Panc1 (cell line): ENCODE results near the gene ANKRD40. TPM values are rescaled to one million over a fixed set of nuclear protein-coding genes. Genes with fewer than 3 reads are reported as not detected.

ENCODE experiments used
- ATAC-seq: fragments of 200-7000 bp; cut with Tn5 transposase; 2 replicates; pipeline ENCODE4 v1.9.1; 2020; ENCODE audit warnings: mild to moderate bottlenecking, moderate library complexity
- BruUV-seq: library from RNA; stranded (reverse); fragments of 400-500 nt; replicated peaks from 2 replicates; lab custom pipeline; 2021; lab: Mats Ljungman, UMichigan
- CTCF ChIA-PET: fragments of 300-600 bp; sonication (Branson Sonifier 250); formaldehyde crosslinking; loops from one replicate; lab custom pipeline; 2022; ENCODE audit warnings: antibody characterized with exemption; lab: Charles Lee
- POLR2A ChIA-PET: fragments of 300-600 bp; sonication (Branson Sonifier 250); formaldehyde crosslinking; loops from one replicate; lab custom pipeline; 2022; ENCODE audit warnings: antibody characterized with exemption; lab: Charles Lee
- DNase-seq: peaks from one replicate; pipeline ENCODE4 v3.0.0-alpha.2; 2010; ENCODE audit warnings: low read depth, low spot score
- H3K27ac ChIP-seq: 2 replicates; pipeline ENCODE4 v1.5.1; 2011; ENCODE audit warnings: mild to moderate bottlenecking, low read length, inconsistent platforms
- H3K27me3 ChIP-seq: fragments of 200-500 bp; sonication (Bioruptor generic); 2 replicates; pipeline ENCODE4 v1.6.0; 2014; ENCODE audit warnings: low read length, inconsistent platforms; ENCODE audit not compliant: control insufficient read depth, insufficient read depth
- H3K36me3 ChIP-seq: fragments of 200-500 bp; sonication (Bioruptor generic); 2 replicates; pipeline ENCODE4 v1.5.1; 2014; ENCODE audit warnings: inconsistent platforms, mild to moderate bottlenecking, low read length, moderate library complexity; ENCODE audit not compliant: control insufficient read depth, insufficient read depth
- H3K4me1 ChIP-seq: 2 replicates; pipeline ENCODE4 v1.5.1; 2011; ENCODE audit warnings: inconsistent platforms, mild to moderate bottlenecking, low read length, moderate library complexity; ENCODE audit not compliant: control insufficient read depth, insufficient read depth
- H3K4me3 ChIP-seq, 2 experiments: 2 replicates each; pipeline ENCODE4 v1.5.1; 2011 to 2012; ENCODE audit warnings: low read depth in 2 of 2, low read length in 2 of 2, mild to moderate bottlenecking in 2 of 2, inconsistent platforms in 1 of 2, moderate library complexity in 1 of 2
- H3K9me3 ChIP-seq: fragments of 200-500 bp; sonication (Bioruptor generic); 2 replicates; pipeline ENCODE4 v1.5.1; 2014; ENCODE audit warnings: low read depth, mild to moderate bottlenecking, inconsistent platforms, low read length, moderate library complexity; ENCODE audit not compliant: control insufficient read depth, insufficient read depth
- CTCF ChIP-seq: fragments of 450-650 bp; IDR thresholded peaks from 2 replicates; pipeline ENCODE4 v1.5.1; 2017; ENCODE audit warnings: mild to moderate bottlenecking
- POLR2AphosphoS5 ChIP-seq: IDR thresholded peaks from 2 replicates; pipeline ENCODE4 v1.6.1; 2012; ENCODE audit warnings: mild to moderate bottlenecking, low read depth, low read length, moderate library complexity
- REST ChIP-seq, 2 experiments: IDR thresholded peaks; 2 replicates each; pipeline ENCODE4 v1.6.1; 2011 to 2012; ENCODE audit warnings: low read depth in 2 of 2, control low read depth in 1 of 2, low read length in 1 of 2, mild to moderate bottlenecking in 1 of 2, moderate library complexity in 1 of 2; ENCODE audit not compliant: insufficient read depth in 1 of 2
- SIN3A ChIP-seq: IDR thresholded peaks from 2 replicates; pipeline ENCODE4 v1.6.1; 2012; ENCODE audit warnings: low read depth, mild to moderate bottlenecking, low read length, moderate library complexity, borderline replicate concordance; ENCODE audit not compliant: insufficient read depth
- TCF7L2 ChIP-seq: IDR thresholded peaks from 2 replicates; pipeline ENCODE4 v1.6.1; 2011; ENCODE audit warnings: mild to moderate bottlenecking, low read depth, low read length, inconsistent platforms
- in situ Hi-C: cut with HindIII; loops from 2 replicates; pipeline ENCODE4 v1.10.0; 2016; ENCODE audit warnings: low sequenced_read_pairs, low pct_unique_long_range_greater_than_20kb
- intact Hi-C: fragments of 100-400 bp; cut with micrococcal nuclease; formaldehyde crosslinking; loops from one replicate; pipeline ENCODE4 v1.10.0; 2022; ENCODE audit not compliant: unreplicated experiment
- total RNA-seq: library from RNA; stranded (reverse); gene quantifications from one replicate; pipeline ENCODE4 v1.2.1, GENCODE V29; 2021; ENCODE audit not compliant: unreplicated experiment

Gene ANKRD40
- total RNA-seq, 1 experiment from 2014 or later = 57.2 TPM

- peak overlapping the region; percentile 85 for H3K27ac ChIP-seq
- no peak overlapping the region for H3K4me3 ChIP-seq
- intact Hi-C loops (no loop called here), in situ Hi-C loops (no loop called here)
- ChIA-PET POLR2A (interaction anchor here (0.9 kb wide), 1 partner anchor 10 kb away, joined by 6 read pairs; no protein-coding TSS in a partner anchor), CTCF (interaction anchor here (0.6 kb wide), 1 partner anchor 11 kb away, joined by 6 read pairs; no protein-coding TSS in a partner anchor)
- no peaks in the 10 kb centered on the region for H3K9me3 ChIP-seq
- no peaks in the 10 kb centered on the region for H3K27me3 ChIP-seq
- no TSS peak for BruUV-seq
- H3K36me3 ChIP-seq = no peaks in the 10 kb centered on the region
- ATAC-seq (no peak), DNase-seq (no peak)
- TF ChIP-seq CTCF (no peak), SIN3A (no peak), TCF7L2 (no peak), POLR2AphosphoS5 (no peak), REST (IDR thresholded peaks at IDR 0.05; ENCODE audit: insufficient read depth in 1 of 2, low read depth in 2 of 2, low read length in 1 of 2) (no peak)
- H3K4me1 ChIP-seq = peaks cover 60% of the 10 kb centered on the region
Observed at GRCh38 chr17:50662632-50663225, 45.0 kb downstream of the ANKRD40 start.

GRCh38 chr17:50661795-50662391 lies 45.8 kb downstream of the ANKRD40 start:
- no peak for TF ChIP-seq SIN3A
- TF ChIP-seq TCF7L2 = no peak
- no peak for TF ChIP-seq REST (IDR thresholded peaks at IDR 0.05; ENCODE audit: insufficient read depth in 1 of 2, low read depth in 2 of 2, low read length in 1 of 2)
- TF ChIP-seq CTCF = no peak
- TF ChIP-seq POLR2AphosphoS5 = no peak; the same call in none of the 2 replicates
- no peak overlapping the region for H3K4me3 ChIP-seq
- no peaks in the 10 kb centered on the region for H3K27me3 ChIP-seq
- in situ Hi-C loops (no loop called here), intact Hi-C loops (no loop called here)
- no peaks in the 10 kb centered on the region for H3K36me3 ChIP-seq
- CTCF ChIA-PET = interaction anchor here (0.6 to 1.5 kb wide), 3 partner anchors 10 to 31 kb away, joined by 4 to 6 read pairs (median 6); no protein-coding TSS in a partner anchor
- H3K27ac ChIP-seq = peak overlapping the region; percentile 85
- peaks cover 59% of the 10 kb centered on the region for H3K4me1 ChIP-seq
- ATAC-seq = peak; percentile 78
- no TSS peak for BruUV-seq
- no peaks in the 10 kb centered on the region for H3K9me3 ChIP-seq
- POLR2A ChIA-PET = interaction anchor here (0.7 to 0.9 kb wide), 3 partner anchors 11 to 23 kb away, joined by 4 to 6 read pairs (median 4); no protein-coding TSS in a partner anchor
- DNase-seq = peak; percentile 79
